OCI-LY1 (cell line): ENCODE data around the gene C17orf67.

Experiments used
- H2AFZ ChIP-seq: fragments of 200-600 bp; sonication (generic), shearing (Covaris generic); 2 replicates; pipeline ENCODE4 v1.6.0; 2014; ENCODE audit warnings: antibody characterized with exemption, mild to moderate bottlenecking, low read length
- H3F3A ChIP-seq: fragments of 200-600 bp; sonication (generic), shearing (Covaris generic); 2 replicates; pipeline ENCODE4 v1.6.0; 2014; ENCODE audit warnings: mild to moderate bottlenecking, antibody characterized with exemption, low read length, moderate library complexity; ENCODE audit not compliant: insufficient read depth
- H3K27ac ChIP-seq: fragments of 200-600 bp; sonication (generic); 2 replicates; pipeline ENCODE4 v1.5.1; 2014; ENCODE audit warnings: low read length, mixed run types, mild to moderate bottlenecking, low read depth; ENCODE audit not compliant: poor library complexity, severe bottlenecking
- H3K27me3 ChIP-seq: fragments of 200-600 bp; sonication (generic); 2 replicates; pipeline ENCODE4 v1.6.0; 2014; ENCODE audit warnings: antibody characterized with exemption, mild to moderate bottlenecking, low read length, moderate library complexity; ENCODE audit not compliant: insufficient read depth
- H3K36me3 ChIP-seq: fragments of 200-600 bp; sonication (generic); 2 replicates; pipeline ENCODE4 v1.6.1; 2014; ENCODE audit warnings: mild to moderate bottlenecking, antibody characterized with exemption, low read length, moderate library complexity, mixed read lengths; ENCODE audit not compliant: insufficient read depth
- H3K4me1 ChIP-seq: fragments of 200-600 bp; sonication (generic); 2 replicates; pipeline ENCODE4 v1.5.1; 2014; ENCODE audit warnings: mild to moderate bottlenecking, low read length, moderate library complexity; ENCODE audit not compliant: insufficient read depth, severe bottlenecking
- H3K4me2 ChIP-seq: fragments of 200-600 bp; sonication (generic), shearing (Covaris generic); 2 replicates; pipeline ENCODE4 v1.6.1; 2014; ENCODE audit warnings: low read length
- H3K4me3 ChIP-seq: fragments of 200-600 bp; sonication (generic); 2 replicates; pipeline ENCODE4 v1.5.1; 2014; ENCODE audit warnings: low read length, low read depth, mild to moderate bottlenecking, mixed read lengths; ENCODE audit not compliant: poor library complexity, severe bottlenecking
- H3K79me2 ChIP-seq: fragments of 200-600 bp; shearing (Covaris generic); 2 replicates; pipeline ENCODE4 v1.6.1; 2016; ENCODE audit warnings: mixed run types, low read length, mixed read lengths; ENCODE audit not compliant: insufficient read depth
- H3K9ac ChIP-seq: fragments of 200-600 bp; sonication (generic), shearing (Covaris generic); 2 replicates; pipeline ENCODE4 v1.6.1; 2014; ENCODE audit warnings: mild to moderate bottlenecking, low read length, mixed read lengths
- H3K9me2 ChIP-seq: fragments of 200-600 bp; sonication (generic), shearing (Covaris generic); 2 replicates; pipeline ENCODE4 v1.6.1; 2014; ENCODE audit warnings: low read depth, mild to moderate bottlenecking, low read length, mixed read lengths
- H3K9me3 ChIP-seq: fragments of 200-600 bp; shearing (Covaris generic); 2 replicates; pipeline ENCODE4 v1.6.1; 2014; ENCODE audit warnings: low read length, mixed read lengths
- H4K20me1 ChIP-seq: fragments of 200-600 bp; sonication (generic), shearing (Covaris generic); 2 replicates; pipeline ENCODE4 v1.6.0; 2016; ENCODE audit warnings: mild to moderate bottlenecking, low read length; ENCODE audit not compliant: insufficient read depth
- EZH2 ChIP-seq: fragments of 200-600 bp; sonication (generic), shearing (Covaris generic); IDR thresholded peaks from 2 replicates; pipeline ENCODE4 v1.8.0; 2017; ENCODE audit warnings: borderline replicate concordance, mixed run types, mild to moderate bottlenecking, antibody characterized with exemption, low read length, moderate library complexity, mixed read lengths
- TF ChIP-seq, protein P1 (sequence below): fragments of 200-600 bp; sonication (generic), shearing (Covaris generic); IDR thresholded peaks from 2 replicates; pipeline ENCODE4 v1.5.1; 2017; ENCODE audit warnings: mild to moderate bottlenecking, antibody characterized with exemption, low read length, moderate library complexity, mixed read lengths

Gene C17orf67

DNA sequence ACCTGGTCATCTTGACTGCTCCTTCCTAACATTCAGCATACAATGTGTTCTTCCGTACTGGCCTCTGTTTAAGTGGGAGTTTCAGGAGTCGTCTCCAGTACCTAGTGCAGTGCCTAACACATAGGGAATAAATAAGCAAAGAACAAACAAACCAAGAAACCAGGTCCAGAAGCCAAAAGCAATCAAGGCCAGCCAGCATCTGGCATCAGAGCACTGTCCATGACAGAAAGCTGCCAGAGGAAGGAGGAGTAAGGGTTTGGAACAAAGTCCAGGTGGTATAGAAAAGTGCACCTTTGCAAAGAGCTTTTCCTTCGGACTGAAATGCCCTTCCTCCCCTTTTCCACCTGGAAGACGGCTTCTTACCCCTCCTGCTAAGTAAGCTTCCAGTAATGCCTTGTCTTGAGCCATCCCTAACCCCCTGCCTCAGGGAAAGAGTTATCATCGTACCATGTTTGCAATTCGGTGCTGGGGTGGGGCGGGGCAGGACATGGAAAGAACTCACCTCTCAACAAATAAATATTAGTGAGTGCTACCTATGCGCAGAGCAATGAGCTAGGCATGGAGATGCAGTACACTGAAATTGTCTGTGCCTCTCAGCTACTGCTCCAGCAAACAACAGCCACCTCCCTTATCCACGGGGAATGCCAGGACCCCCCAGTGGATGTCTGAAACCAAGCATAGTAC is 47.6 kb downstream of the C17orf67 start:
- Histone ChIP-seq H4K20me1 (no peaks in the 10 kb centered on the region), H3K4me1 (peaks cover 36% of the 10 kb centered on the region), H3F3A (no peaks in the 10 kb centered on the region), H3K4me2 (peak overlapping the region; percentile 47), H3K27ac (peak overlapping the region; percentile 78), H2AFZ (no peak overlapping the region), H3K9me2 (no peaks in the 10 kb centered on the region), H3K4me3 (no peak overlapping the region), H3K27me3 (no peaks in the 10 kb centered on the region), H3K9me3 (no peaks in the 10 kb centered on the region), H3K36me3 (no peaks in the 10 kb centered on the region), H3K9ac (peak overlapping the region; percentile 41), H3K79me2 (no peaks in the 10 kb centered on the region)
- TF ChIP-seq EZH2: no peak
- TF ChIP-seq, protein P1, sequence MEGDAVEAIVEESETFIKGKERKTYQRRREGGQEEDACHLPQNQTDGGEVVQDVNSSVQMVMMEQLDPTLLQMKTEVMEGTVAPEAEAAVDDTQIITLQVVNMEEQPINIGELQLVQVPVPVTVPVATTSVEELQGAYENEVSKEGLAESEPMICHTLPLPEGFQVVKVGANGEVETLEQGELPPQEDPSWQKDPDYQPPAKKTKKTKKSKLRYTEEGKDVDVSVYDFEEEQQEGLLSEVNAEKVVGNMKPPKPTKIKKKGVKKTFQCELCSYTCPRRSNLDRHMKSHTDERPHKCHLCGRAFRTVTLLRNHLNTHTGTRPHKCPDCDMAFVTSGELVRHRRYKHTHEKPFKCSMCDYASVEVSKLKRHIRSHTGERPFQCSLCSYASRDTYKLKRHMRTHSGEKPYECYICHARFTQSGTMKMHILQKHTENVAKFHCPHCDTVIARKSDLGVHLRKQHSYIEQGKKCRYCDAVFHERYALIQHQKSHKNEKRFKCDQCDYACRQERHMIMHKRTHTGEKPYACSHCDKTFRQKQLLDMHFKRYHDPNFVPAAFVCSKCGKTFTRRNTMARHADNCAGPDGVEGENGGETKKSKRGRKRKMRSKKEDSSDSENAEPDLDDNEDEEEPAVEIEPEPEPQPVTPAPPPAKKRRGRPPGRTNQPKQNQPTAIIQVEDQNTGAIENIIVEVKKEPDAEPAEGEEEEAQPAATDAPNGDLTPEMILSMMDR: no peak

DNA sequence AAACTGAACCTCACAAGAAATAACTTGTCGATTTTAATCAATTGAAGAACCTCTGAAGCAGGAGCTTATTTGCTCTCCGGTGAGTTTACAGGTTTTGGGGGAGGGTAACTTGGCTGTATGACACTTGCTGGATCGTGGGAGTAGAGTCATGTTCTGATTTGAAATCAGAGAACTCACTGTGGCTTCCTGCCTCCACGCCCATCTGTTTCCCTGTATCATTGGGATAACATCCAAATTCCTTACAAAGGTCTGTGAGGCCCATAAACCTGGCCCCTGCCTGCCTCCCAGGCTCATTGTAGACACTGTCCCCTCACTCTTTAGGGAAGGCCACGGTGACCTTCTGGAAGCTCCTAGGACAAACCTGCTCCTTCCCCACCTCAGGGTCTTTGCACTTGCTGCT is 48.3 kb downstream of the C17orf67 start:
- peaks cover 43% of the 10 kb centered on the region for H3K4me1 ChIP-seq
- no peak overlapping the region for H3K9ac ChIP-seq
- H3K4me3 ChIP-seq: no peak overlapping the region
- H2AFZ ChIP-seq: no peak overlapping the region
- peak overlapping the region; percentile 21 for H3K27ac ChIP-seq
- H4K20me1 ChIP-seq: no peaks in the 10 kb centered on the region
- no peaks in the 10 kb centered on the region for H3F3A ChIP-seq
- H3K9me3 ChIP-seq: no peaks in the 10 kb centered on the region
- no peaks in the 10 kb centered on the region for H3K9me2 ChIP-seq
- H3K79me2 ChIP-seq: no peaks in the 10 kb centered on the region
- no peak overlapping the region for H3K4me2 ChIP-seq
- H3K27me3 ChIP-seq: no peaks in the 10 kb centered on the region
- no peaks in the 10 kb centered on the region for H3K36me3 ChIP-seq
- TF ChIP-seq EZH2: no peak

DNA sequence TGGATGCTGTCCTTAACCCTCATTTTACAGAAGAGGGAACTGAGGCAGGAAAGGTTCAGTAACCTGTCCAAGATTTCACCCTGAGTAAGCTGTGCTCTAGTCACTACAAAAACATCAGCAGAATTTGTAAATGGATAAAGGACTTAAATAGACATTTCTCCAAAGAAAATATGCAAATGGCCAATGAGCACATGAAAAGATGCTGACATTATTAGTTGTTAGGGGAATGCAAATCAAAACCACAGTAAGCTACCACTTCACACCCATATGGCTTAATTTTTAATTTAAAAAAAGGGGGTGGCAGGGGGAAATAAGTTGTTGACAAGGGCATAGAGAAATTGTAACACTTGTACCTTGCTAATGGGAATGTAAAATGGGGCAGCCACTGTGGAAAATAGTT is 51.4 kb downstream of the C17orf67 start:
- Histone ChIP-seq H3K9ac (no peak overlapping the region), H3K4me1 (peaks cover 48% of the 10 kb centered on the region), H3K9me2 (no peaks in the 10 kb centered on the region), H3K4me2 (no peak overlapping the region), H2AFZ (no peak overlapping the region), H3K9me3 (no peaks in the 10 kb centered on the region), H3K36me3 (no peaks in the 10 kb centered on the region), H3K79me2 (no peaks in the 10 kb centered on the region), H3K27ac (no peak overlapping the region), H4K20me1 (no peaks in the 10 kb centered on the region), H3K4me3 (no peak overlapping the region), H3F3A (no peaks in the 10 kb centered on the region), H3K27me3 (no peaks in the 10 kb centered on the region)
- TF ChIP-seq, protein P1: no peak
- TF ChIP-seq EZH2: no peak

DNA sequence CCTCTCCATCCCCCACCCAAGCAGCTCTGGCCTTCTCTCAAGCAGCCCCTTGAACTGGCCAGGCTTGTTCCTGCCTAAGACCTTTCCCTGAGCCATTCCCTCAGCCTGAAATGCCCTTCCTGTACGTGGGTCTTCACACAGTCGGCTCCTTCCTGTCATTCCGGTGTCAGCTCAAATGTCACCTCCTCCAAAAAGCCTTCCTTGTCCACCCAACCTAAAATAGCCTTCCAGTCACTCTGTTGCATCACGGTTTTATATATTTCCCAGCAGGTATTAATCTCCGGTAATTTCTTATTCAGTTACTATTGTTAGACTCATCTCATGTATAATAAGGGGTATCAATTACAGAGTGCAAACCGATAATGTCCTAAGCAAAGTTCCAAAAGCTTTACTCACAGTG is 51.8 kb downstream of the C17orf67 start:
- H3K4me2 ChIP-seq: no peak overlapping the region
- H3K27me3 ChIP-seq: no peaks in the 10 kb centered on the region
- H3K9me2 ChIP-seq: no peaks in the 10 kb centered on the region
- no peak overlapping the region for H3K4me3 ChIP-seq
- H3K79me2 ChIP-seq: no peaks in the 10 kb centered on the region
- H3K9me3 ChIP-seq: no peaks in the 10 kb centered on the region
- H4K20me1 ChIP-seq: no peaks in the 10 kb centered on the region
- no peak overlapping the region for H3K9ac ChIP-seq
- H3K27ac ChIP-seq: no peak overlapping the region
- H3K4me1 ChIP-seq: peaks cover 44% of the 10 kb centered on the region
- TF ChIP-seq, protein P1: no peak
- TF ChIP-seq EZH2: no peak
- no peaks in the 10 kb centered on the region for H3K36me3 ChIP-seq
- H2AFZ ChIP-seq: no peak overlapping the region
- H3F3A ChIP-seq: no peaks in the 10 kb centered on the region
